GM18517 (cell line): Measurements from ENCODE around the gene XIRP1.

Experiments used
- ATAC-seq: cut with Tn5 transposase; IDR thresholded peaks from one replicate; pipeline ENCODE4 v1.9.1; 2021; ENCODE audit warnings: mild to moderate bottlenecking, moderate library complexity; ENCODE audit not compliant: unreplicated experiment

Gene XIRP1

DNA sequence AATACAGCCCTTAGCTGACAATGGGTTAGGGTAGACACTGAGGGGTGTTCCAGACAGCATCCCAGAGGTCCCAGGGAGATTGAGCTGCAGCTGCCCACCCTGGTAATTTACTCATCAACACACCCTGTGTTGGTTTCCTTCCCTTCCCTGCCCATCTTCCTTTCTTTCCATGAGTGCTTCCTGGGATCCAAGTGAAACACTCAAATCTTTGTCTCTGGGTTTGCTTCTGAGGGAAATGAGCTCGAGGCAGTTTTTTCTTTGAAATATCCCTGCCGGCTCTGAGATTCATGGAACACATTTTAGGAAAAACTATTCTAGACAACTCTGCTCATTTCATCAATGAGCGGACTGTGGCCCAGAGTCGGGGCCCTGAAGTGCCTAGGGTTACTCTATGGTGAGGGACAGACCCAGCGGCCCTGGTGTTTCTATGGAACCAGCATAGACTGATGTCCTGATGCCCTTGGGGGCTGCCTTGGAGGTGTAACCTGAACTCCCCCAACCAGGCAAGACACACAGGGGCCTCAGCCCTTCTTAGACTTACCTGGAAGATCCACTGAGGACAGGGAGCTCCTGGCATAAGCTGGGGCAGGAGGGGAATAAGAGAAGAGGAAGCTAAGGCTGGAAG lies 24.1 kb downstream of the XIRP1 start:
- no peak for ATAC-seq

DNA sequence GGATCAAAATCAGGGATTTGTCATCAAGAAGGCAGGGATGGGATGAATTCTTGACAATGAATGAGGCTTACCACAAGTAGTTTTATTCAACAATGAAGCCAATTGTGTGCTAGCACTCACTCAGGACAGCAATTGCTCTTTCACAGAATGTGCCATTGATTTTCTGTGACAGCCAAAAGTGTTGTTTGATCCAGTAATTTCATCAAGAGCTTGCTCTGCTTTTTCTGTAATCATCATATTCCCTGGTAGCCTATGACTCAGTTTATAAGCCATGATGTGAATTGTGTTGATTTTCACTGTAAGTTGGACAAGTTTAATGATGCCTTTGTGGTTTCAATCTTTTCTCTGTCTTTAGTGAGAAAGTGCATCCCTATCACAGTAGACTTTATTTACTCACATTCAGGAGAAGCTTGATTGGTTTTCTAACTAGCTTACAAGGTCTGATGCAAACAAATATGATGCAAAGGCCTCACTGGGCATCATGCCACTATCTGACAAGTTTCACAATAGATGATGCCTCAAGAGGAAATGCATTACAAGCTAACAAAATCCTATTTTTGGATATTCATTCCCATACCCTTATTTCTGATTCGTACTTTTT lies 25.4 kb downstream of the XIRP1 start:
- ATAC-seq = no peak

- ATAC-seq = no peak
Measured at GRCh38 chr3:39166134-39166710, 26.2 kb downstream of the XIRP1 start.

DNA sequence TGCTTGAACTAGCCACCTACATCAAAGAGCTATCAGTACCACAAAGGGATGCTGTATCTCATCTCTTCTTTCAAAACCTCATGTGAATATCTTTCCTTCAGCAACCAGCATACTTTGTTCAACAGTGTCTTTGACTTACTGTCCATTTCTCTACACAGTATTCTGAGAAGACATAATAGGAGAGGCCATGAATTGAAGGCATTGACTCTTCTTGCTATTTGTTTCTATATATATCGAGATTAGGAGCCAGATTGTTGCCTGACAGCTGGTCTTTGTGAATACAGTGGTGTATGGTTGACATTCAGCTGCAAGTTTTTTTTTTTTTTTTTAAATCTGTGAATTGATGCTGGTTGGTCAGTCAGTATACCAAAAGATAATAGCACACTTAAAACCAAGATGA lies 26.9 kb downstream of the XIRP1 start:
- ATAC-seq = no peak

DNA sequence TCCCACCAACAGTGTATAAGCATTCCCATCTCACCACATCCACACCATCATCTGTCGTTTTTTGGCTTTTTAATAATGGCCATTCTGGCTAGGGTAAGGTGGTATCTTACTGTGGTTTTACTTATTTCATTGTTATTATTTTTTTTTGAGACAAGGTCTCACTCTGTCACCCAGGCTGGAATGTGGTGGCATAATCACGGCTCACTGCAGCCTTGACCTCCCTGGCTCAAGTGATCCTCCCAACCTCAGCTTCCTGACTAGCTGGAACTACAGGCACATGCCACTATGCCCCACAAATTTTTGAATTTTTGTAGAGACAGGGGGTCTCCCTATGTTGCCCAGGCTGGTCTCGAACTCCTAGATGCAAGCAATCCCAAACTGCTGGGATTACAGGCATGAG lies 28.0 kb downstream of the XIRP1 start:
- no peak for ATAC-seq

GRCh38 chr3:39158148-39158715 lies 34.2 kb downstream of the XIRP1 start:
- no peak for ATAC-seq

GRCh38 chr3:39157359-39157758 lies 35.0 kb downstream of the XIRP1 start:
- no peak for ATAC-seq

DNA sequence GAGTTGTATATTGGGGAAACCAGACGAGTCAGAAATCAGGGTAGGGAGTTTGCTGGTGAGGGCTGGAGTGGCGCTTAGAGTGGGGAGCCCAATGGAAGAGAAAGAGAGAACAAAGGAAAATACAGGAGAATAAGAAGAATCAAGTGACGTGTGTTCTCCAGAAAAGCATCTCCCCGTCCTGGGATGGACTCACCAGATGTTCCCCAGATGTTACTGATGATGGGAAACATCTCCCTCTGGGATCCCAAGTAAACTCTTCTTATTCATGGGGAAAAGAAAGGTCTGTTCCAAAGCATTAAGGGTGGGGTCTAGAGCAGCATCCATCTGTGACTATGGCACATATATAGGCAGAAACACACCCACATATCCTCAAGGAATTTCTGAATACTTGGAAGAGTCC lies 36.0 kb downstream of the XIRP1 start:
- ATAC-seq = no peak

DNA sequence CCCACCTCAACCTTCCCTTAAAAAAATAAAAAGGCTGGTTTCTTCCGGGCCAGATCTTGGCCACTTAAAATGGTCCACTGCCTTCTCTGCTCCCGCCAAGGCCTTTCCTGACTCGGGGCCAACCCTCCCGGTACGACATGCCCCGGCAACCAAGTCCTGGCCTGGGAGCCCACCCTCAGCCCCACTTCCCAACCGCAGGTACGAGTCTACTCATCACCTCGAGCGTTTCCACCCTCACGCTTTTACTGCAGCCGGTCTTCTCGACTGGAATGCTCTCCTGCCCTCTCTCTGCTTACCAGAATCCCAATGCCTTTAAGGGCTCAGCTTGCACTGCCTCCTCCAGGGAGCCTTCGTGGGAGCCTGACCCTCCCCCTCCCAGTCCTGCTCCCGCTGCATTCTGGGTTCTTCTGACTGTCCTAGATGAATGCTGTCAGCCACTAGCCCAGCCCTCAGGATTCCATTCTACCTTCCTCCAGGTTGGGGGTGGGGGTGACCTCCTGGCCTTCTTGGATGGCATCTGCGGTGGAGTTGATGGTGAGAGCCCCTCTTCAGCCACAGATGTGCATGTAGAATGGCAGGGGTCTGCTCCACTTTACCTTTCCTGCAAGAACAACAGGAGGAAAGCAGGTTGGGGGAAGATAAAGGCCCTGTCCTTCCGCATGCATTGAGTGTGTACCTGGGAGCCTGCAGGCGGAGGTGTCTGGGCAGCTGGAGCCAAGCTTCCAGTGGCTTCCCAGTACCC lies 37.9 kb downstream of the XIRP1 start:
- ATAC-seq = no peak

DNA sequence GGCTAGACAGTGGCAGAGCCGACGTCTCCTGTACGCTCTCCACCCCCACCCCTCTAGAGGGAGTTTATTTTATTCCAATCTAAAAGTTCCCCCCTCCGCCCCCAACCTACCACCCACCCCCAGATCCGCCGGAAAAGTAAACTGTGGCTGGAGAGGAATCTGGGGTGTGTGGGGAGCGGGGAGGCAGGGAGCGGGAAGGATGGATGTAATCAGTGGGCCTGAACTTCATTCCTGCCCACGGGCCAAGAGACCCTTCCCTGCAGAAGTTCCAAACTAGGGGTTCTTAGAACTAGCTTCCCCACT lies 38.5 kb downstream of the XIRP1 start:
- ATAC-seq = no peak

DNA sequence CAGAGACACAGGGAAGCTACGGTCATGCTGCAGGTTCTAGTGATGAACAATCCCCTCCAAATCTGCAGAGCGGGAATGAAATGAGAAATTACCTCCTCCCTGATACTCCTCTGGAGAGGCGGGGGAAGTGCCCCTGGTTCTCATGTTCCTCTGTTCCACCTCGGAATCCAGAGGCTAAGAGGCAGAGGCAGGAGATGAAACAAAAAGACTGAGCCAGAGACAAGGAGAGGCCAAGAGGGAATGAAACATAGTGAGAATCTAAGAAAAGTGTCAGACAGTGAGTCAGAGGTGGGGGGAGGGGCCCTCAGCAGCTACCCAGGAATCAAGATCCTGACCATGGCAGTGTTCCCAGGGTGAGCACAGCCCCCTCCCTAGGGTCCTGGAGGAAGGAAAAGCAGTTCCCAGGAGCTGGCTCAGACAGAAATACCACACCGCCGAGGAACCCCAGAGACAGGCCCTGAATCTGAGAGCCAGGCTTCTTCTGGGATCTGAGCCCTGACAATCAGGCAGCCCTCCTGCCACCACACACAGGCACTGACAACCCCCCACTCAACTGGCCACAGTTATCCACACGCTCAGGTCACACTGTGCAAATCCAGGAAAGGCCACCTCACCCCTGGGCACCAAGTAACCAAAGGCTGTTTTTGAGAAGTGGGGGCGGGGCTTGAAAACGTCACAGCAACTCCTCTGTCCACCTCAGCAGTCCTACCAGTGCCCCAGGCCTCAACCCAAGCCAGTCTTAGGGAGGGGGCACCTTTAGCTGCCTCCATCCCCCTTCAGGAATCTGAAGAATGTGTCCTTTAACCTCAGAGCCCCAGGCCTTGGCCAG lies 41.4 kb downstream of the XIRP1 start:
- ATAC-seq = no peak

DNA sequence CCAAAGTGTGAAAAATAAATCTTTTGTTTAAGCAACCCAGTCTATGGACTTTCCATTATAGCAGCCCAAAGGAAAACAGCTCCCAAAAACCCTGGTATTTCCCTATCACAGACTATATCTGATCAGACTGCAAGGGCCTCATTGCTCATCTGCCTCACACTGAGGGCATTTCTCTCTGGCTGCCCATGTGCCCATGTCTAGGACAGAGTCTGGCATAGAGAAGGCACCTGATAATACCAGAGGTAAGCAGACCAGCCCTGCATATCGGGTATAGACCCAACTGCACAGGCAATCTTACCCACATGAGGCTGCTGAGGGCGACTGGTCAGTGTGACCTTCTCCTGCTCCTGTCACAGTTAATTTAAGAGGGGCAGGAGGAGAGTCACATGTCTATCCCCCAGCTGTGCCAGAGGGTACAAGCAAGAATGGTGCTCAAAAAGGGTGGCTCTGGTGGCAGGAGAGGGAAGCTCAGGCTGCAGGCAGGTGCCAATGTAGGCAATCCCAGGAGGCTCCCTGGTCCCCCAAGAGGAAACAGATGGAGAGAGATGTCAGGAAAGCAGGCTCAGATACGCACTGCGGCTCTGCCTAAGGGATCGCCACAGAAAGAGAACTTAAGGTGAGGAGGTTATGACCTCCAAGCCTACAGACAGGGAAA lies 42.1 kb downstream of the XIRP1 start:
- no peak for ATAC-seq

- ATAC-seq = no peak
Measured at GRCh38 chr3:39149498-39150147, 42.8 kb downstream of the XIRP1 start.

DNA sequence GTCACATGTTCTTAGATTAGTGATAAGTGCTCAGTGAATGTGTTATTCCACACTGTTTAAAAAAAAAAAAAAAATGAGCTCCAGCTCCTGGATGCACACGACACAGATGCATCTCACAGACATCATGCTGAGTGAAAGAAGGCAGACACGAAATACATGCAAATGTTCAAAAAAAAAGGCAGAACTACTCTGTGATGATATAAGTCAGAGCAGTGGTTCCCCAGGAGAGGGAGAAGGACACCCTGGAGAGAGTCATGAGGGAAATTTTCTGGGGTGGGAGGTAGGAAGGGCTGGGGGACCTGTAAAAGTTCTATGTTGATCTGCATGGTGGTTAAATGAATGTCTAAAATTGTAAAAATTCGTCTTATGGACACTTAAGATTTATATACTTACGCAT lies 43.3 kb downstream of the XIRP1 start:
- no peak for ATAC-seq

- no peak for ATAC-seq
Measured at GRCh38 chr3:39148435-39149058, 43.8 kb downstream of the XIRP1 start.

- ATAC-seq = peak; percentile 34
Measured at GRCh38 chr3:39147711-39148434, 44.5 kb downstream of the XIRP1 start.

- ATAC-seq = no peak
Measured at GRCh38 chr3:39146611-39147591, 45.5 kb downstream of the XIRP1 start.

DNA sequence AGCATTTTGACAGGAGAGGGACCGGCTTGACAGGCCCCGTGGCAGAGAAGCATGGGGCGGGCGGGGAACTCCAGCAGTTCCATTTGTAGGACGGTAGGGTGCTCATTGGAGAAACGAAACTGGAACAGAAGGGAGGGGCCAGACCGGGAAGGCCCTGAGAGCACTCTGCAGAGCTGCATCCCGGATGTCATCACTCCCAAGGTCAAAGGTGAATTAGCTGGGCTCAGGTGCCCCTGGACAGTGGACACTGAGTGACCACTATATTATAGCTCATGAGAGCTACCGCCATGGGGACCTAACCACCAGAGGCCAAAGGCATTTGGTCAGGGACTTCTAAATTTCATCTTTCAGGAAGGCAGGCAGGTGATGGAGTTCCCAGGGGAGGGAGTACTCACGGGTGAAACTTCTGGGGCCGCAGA lies 46.3 kb downstream of the XIRP1 start:
- ATAC-seq = no peak
